Superior temporal gyrus (tissue), 1 donor: Measurements from ENCODE around the gene FAM193A.
"Not testable (repeated sequence)": the region's sequence is repeated elsewhere in the genome, so short reads cannot be mapped to it uniquely, and the experiment has no call there.

Source experiments
- DNase-seq: peaks from one replicate; pipeline ENCODE4 v3.0.0-alpha.2; 2016; ENCODE audit errors: extremely low spot score

The FAM193A gene

GRCh38 chr4:2516635-2517034 is 19.8 kb upstream of the FAM193A start:
- DNase-seq, result no peak

- no peak for DNase-seq
These were observed 9.9 kb upstream of the FAM193A start for GRCh38 chr4:2526559-2526958.

- no peak for DNase-seq
These were observed 1.5 kb upstream of the FAM193A start for GRCh38 chr4:2534904-2535375.

GRCh38 chr4:2535376-2536192 is 863 bp upstream of the FAM193A start:
- peak; percentile 34 for DNase-seq

- peak; percentile 17 for DNase-seq
These were observed 774 bp downstream of the FAM193A start for GRCh38 chr4:2537011-2537830.

GRCh38 chr4:2543580-2544191 is 7.2 kb downstream of the FAM193A start:
- not testable (repeated sequence) for DNase-seq

GRCh38 chr4:2545321-2546013 is 9.0 kb downstream of the FAM193A start:
- DNase-seq, result no peak

- DNase-seq, result no peak
These were observed 9.9 kb downstream of the FAM193A start for GRCh38 chr4:2546286-2546823.

- DNase-seq, result not testable (repeated sequence)
These were observed 10.7 kb downstream of the FAM193A start for GRCh38 chr4:2546961-2547691.

- no peak for DNase-seq
These were observed 14.7 kb downstream of the FAM193A start for GRCh38 chr4:2551118-2551517.

GRCh38 chr4:2552806-2553205 is 16.4 kb downstream of the FAM193A start:
- DNase-seq, result no peak

GRCh38 chr4:2558301-2558700 is 21.9 kb downstream of the FAM193A start:
- no peak for DNase-seq

GRCh38 chr4:2560167-2560566 is 23.7 kb downstream of the FAM193A start:
- DNase-seq, result no peak

GRCh38 chr4:2565533-2565932 is 29.1 kb downstream of the FAM193A start:
- DNase-seq, result no peak

GRCh38 chr4:2570036-2570435 is 33.6 kb downstream of the FAM193A start:
- no peak for DNase-seq

GRCh38 chr4:2570551-2571222 is 34.2 kb downstream of the FAM193A start:
- no peak for DNase-seq

GRCh38 chr4:2572076-2572475 is 35.6 kb downstream of the FAM193A start:
- DNase-seq, result no peak

- no peak for DNase-seq
These were observed 36.4 kb downstream of the FAM193A start for GRCh38 chr4:2572866-2573265.

GRCh38 chr4:2574009-2574408 is 37.6 kb downstream of the FAM193A start:
- DNase-seq, result no peak

- DNase-seq, result no peak
These were observed 38.4 kb downstream of the FAM193A start for GRCh38 chr4:2574863-2575262.
